CD14-positive monocyte (primary cell): ENCODE results near the gene EYA4. TPM values are rescaled to one million over a fixed set of nuclear protein-coding genes. Genes with fewer than 3 reads are reported as not detected.

Experiments used
- DNase-seq, 3 donors: peaks; one replicate each; pipeline ENCODE4 v3.0.0-alpha.2; 2011 to 2022
- H2AFZ ChIP-seq: 2 replicates; pipeline ENCODE4 v1.6.0; 2012; ENCODE audit warnings: mild to moderate bottlenecking, low read depth, low read length, inconsistent platforms; ENCODE audit not compliant: insufficient read depth, poor library complexity, severe bottlenecking
- H3K27ac ChIP-seq, 2 donors: 1 replicate in 1 of 2; 2 replicates in 1 of 2; pipeline ENCODE4 v1.5.1; 2012 to 2013; ENCODE audit warnings: low read length in 2 of 2, control low read depth in 1 of 2, inconsistent platforms in 1 of 2, low read depth in 1 of 2, mild to moderate bottlenecking in 1 of 2
- H3K27me3 ChIP-seq, 2 donors: one replicate each; pipeline versions ENCODE4 v1.6.0 to v1.6.1; 2011 to 2013; ENCODE audit warnings: low read length in 2 of 2; ENCODE audit not compliant: control insufficient read depth in 2 of 2, insufficient read depth in 2 of 2
- H3K36me3 ChIP-seq, 2 donors: replicated peaks in 1 of 2; 1 replicate in 1 of 2; 2 replicates in 1 of 2; pipeline versions ENCODE4 v1.5.1 to v1.6.1; 2012 to 2013; ENCODE audit warnings: low read length in 2 of 2, control low read depth in 1 of 2, inconsistent platforms in 1 of 2, mild to moderate bottlenecking in 1 of 2; ENCODE audit not compliant: insufficient read depth in 2 of 2, control insufficient read depth in 1 of 2
- H3K4me1 ChIP-seq, 2 donors: 1 replicate in 1 of 2; 2 replicates in 1 of 2; pipeline versions ENCODE4 v1.5.1 to v1.6.1; 2012 to 2013; ENCODE audit warnings: low read length in 2 of 2, control low read depth in 1 of 2, inconsistent platforms in 1 of 2, mild to moderate bottlenecking in 1 of 2, moderate library complexity in 1 of 2; ENCODE audit not compliant: insufficient read depth in 2 of 2, control insufficient read depth in 1 of 2
- H3K4me2 ChIP-seq: replicated peaks from 2 replicates; pipeline ENCODE3; 2012; ENCODE audit warnings: low read length, moderate library complexity, mild to moderate bottlenecking; ENCODE audit not compliant: poor library complexity, severe bottlenecking; ENCODE audit errors: extremely low read depth
- H3K4me3 ChIP-seq, 3 experiments: fragments of 200-600 bp in 1 of 3; sonication (generic) in 1 of 3; replicated peaks in 1 of 3; 1 replicate in 2 of 3; 2 replicates in 1 of 3; pipeline ENCODE4 v1.5.1; 2011 to 2013; ENCODE audit warnings: low read length in 3 of 3, mild to moderate bottlenecking in 3 of 3, control low read depth in 2 of 3, low read depth in 2 of 3, inconsistent platforms in 1 of 3, moderate library complexity in 1 of 3
- H3K79me2 ChIP-seq: 2 replicates; pipeline ENCODE4 v1.6.0; 2012; ENCODE audit warnings: mild to moderate bottlenecking, control low read depth, inconsistent platforms, low read length, moderate library complexity; ENCODE audit not compliant: insufficient read depth
- H3K9ac ChIP-seq: 2 replicates; pipeline ENCODE4 v1.6.0; 2017; ENCODE audit warnings: low read length, mild to moderate bottlenecking; ENCODE audit not compliant: insufficient read depth, poor library complexity, severe bottlenecking
- H3K9me3 ChIP-seq, 2 donors: replicated peaks in 1 of 2; 1 replicate in 1 of 2; 2 replicates in 1 of 2; pipeline versions ENCODE4 v1.5.1 to v1.6.1; 2012 to 2013; ENCODE audit warnings: low read length in 2 of 2, control low read depth in 1 of 2; ENCODE audit not compliant: control insufficient read depth in 1 of 2, insufficient read depth in 1 of 2
- H4K20me1 ChIP-seq: 2 replicates; pipeline ENCODE4 v1.6.0; 2012; ENCODE audit warnings: mild to moderate bottlenecking, low read length, control low read depth, moderate library complexity; ENCODE audit not compliant: insufficient read depth
- H3K27ac Mint-ChIP-seq, 7 donors: one replicate each; pipeline ENCODE4 v1.8.0; 2020; ENCODE audit warnings: mild to moderate bottlenecking in 7 of 7, mixed read lengths in 7 of 7, moderate library complexity in 6 of 7, inconsistent platforms in 2 of 7
- H3K27me3 Mint-ChIP-seq, 3 donors: one replicate each; pipeline ENCODE4 v1.8.0; 2021 to 2022; ENCODE audit warnings: low read depth in 3 of 3, mild to moderate bottlenecking in 3 of 3, mixed read lengths in 3 of 3, moderate library complexity in 3 of 3, inconsistent platforms in 1 of 3
- H3K36me3 Mint-ChIP-seq, 2 donors: one replicate each; pipeline ENCODE4 v1.8.0; 2020; ENCODE audit warnings: mixed read lengths in 2 of 2, inconsistent platforms in 1 of 2, mild to moderate bottlenecking in 1 of 2
- H3K4me1 Mint-ChIP-seq: one replicate; pipeline ENCODE4 v1.8.0; 2020; ENCODE audit warnings: mild to moderate bottlenecking, mixed read lengths
- H3K4me3 Mint-ChIP-seq, 2 donors: one replicate each; pipeline ENCODE4 v1.8.0; 2020; ENCODE audit warnings: mild to moderate bottlenecking in 2 of 2, mixed read lengths in 2 of 2, moderate library complexity in 1 of 2
- H3K9me3 Mint-ChIP-seq, 7 donors: one replicate each; pipeline ENCODE4 v1.8.0; 2020 to 2022; ENCODE audit warnings: mixed read lengths in 7 of 7, mild to moderate bottlenecking in 6 of 7, moderate library complexity in 6 of 7, inconsistent platforms in 2 of 7
- CTCF ChIP-seq: fragments of 200-600 bp; IDR thresholded peaks from one replicate; pipeline ENCODE4 v1.8.0; 2022; ENCODE audit warnings: antibody characterized with exemption, mild to moderate bottlenecking
- WGBS: methylation state at CpG from one replicate; pipeline ENCODE4 v1.1.5; 2013; ENCODE audit warnings: missing lambda C conversion rate; ENCODE audit not compliant: insufficient coverage; 5-methylcytosine and 5-hydroxymethylcytosine counted together
- intact Hi-C, 2 donors: fragments of 100-400 bp; cut with micrococcal nuclease; formaldehyde crosslinking; loops; one replicate each; pipeline versions ENCODE4 v1.15.0 to v1.15.1; 2023
- polyA plus RNA-seq, 3 donors: library from polyadenylated mRNA; depleted of rRNA in 1 of 3; unstranded in 2 of 3; stranded (reverse) in 1 of 3; fragments of 300-500 nt in 2 of 3; fragments of >200 nt in 1 of 3; fragmentation: Illumina TruSeq in 2 of 3; gene quantifications; 1 replicate in 2 of 3; 2 replicates in 1 of 3; pipeline ENCODE4 v1.2.3, GENCODE V29; 2012 to 2021

The EYA4 gene
- polyA plus RNA-seq, 3 donors: not detected

- H3K27ac ChIP-seq: no peak overlapping the region
- no peaks in the 10 kb centered on the region for H3K9me3 ChIP-seq
- Mint-ChIP-seq H3K27me3 (no peaks in the 10 kb centered on the region), H3K4me3 (no peak overlapping the region), H3K9me3 (peaks cover 0 to 7% (median 2%) of the 10 kb centered on the region in 7 donors), H3K27ac (no peak overlapping the region), H3K4me1 (no peaks in the 10 kb centered on the region), H3K36me3 (no peaks in the 10 kb centered on the region)
- H3K4me2 ChIP-seq: no peak overlapping the region
- H3K36me3 ChIP-seq: no peaks in the 10 kb centered on the region
- no peak for TF ChIP-seq CTCF
- no peaks in the 10 kb centered on the region for H3K27me3 ChIP-seq
- H3K4me1 ChIP-seq: no peaks in the 10 kb centered on the region
- no peak for DNase-seq
- H3K9ac ChIP-seq: no peak overlapping the region
- intact Hi-C loops: no loop called here
- no peak overlapping the region for H3K4me3 ChIP-seq
- no peak overlapping the region for H2AFZ ChIP-seq
- no peaks in the 10 kb centered on the region for H4K20me1 ChIP-seq
- H3K79me2 ChIP-seq: no peaks in the 10 kb centered on the region
Measured at GRCh38 chr6:133207754-133208153, 33.4 kb upstream of the EYA4 start.

GRCh38 chr6:133208183-133208755, 32.9 kb upstream of the EYA4 start:
- Histone ChIP-seq H3K79me2 (no peaks in the 10 kb centered on the region), H3K9me3 (no peaks in the 10 kb centered on the region), H3K36me3 (no peaks in the 10 kb centered on the region), H3K9ac (no peak overlapping the region), H3K4me2 (no peak overlapping the region), H2AFZ (no peak overlapping the region), H4K20me1 (no peaks in the 10 kb centered on the region), H3K27ac (no peak overlapping the region), H3K4me3 (no peak overlapping the region), H3K27me3 (no peaks in the 10 kb centered on the region), H3K4me1 (no peaks in the 10 kb centered on the region)
- Mint-ChIP-seq H3K4me1 (no peaks in the 10 kb centered on the region), H3K9me3 (peaks cover 0 to 7% (median 2%) of the 10 kb centered on the region in 7 donors), H3K27me3 (no peaks in the 10 kb centered on the region), H3K36me3 (no peaks in the 10 kb centered on the region), H3K27ac (no peak overlapping the region), H3K4me3 (no peak overlapping the region)
- intact Hi-C loops: no loop called here
- 97% methylated on average over 3 of the region's 4 CpGs for WGBS
- no peak for DNase-seq
- TF ChIP-seq CTCF: no peak
